GM12892 (cell line): ENCODE results near the gene TMEM63A.
"Not testable (repeated sequence)": the region's sequence is repeated elsewhere in the genome, so short reads cannot be mapped to it uniquely, and the experiment has no call there.

Experiments
- POLR2A ChIP-seq: IDR thresholded peaks from 2 replicates; pipeline ENCODE4 v1.6.1; 2011; ENCODE audit warnings: low read depth, low read length, control low read depth
- POLR2AphosphoS5 ChIP-seq: IDR thresholded peaks from 2 replicates; pipeline ENCODE4 v1.6.1; 2011; ENCODE audit warnings: low read depth, low read length, control low read depth

DNA sequence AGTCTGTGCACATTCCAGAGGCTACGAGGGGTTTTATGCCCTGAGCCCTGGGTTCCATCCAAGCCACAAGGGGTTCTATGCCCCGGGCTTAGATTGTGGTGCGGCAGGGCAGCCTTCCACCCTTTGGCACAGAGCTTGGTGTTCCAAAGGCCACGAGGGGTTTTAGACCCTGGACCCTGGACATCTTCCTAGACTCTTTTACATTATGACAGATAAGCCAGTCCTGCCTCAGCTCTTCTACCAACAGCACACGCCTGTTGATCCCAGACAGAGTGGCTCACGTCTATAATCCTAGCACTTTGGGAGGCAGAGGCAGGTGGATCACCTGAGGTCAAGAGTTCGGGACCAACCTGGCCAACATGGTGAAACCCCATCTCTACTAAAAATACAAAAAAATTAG, 81.0 kb downstream of the TMEM63A start:
- not testable (repeated sequence) for TF ChIP-seq POLR2AphosphoS5, POLR2A
